Astrocyte (in vitro differentiated cells and primary cell): ENCODE data around the gene GAMT. TPM values are rescaled to one million over a fixed set of nuclear protein-coding genes. Genes with fewer than 3 reads are reported as not detected.
A peak's percentile ranks its signal among the peaks of the same experiment; 100 is the strongest.

Source experiments
- DNase-seq: peaks from one replicate; pipeline ENCODE4 v3.0.0-alpha.2; 2010; ENCODE audit warnings: low read depth
- FAIRE-seq: peaks from 2 replicates; lab custom pipeline; 2011; peaks lifted over from hg19 to GRCh38; lab: Jason Lieb, UNC
- H2AFZ ChIP-seq: 2 replicates; pipeline ENCODE4 v1.6.0; 2012; ENCODE audit warnings: low read depth, low read length, inconsistent platforms
- H3K27ac ChIP-seq: 2 replicates; pipeline ENCODE4 v1.5.1; 2011; ENCODE audit warnings: low read depth, low read length, inconsistent platforms
- H3K27me3 ChIP-seq: 2 replicates; pipeline ENCODE4 v1.6.0; 2011; ENCODE audit warnings: low read length, inconsistent platforms; ENCODE audit not compliant: insufficient read depth
- H3K36me3 ChIP-seq: 2 replicates; pipeline ENCODE4 v1.5.1; 2011; ENCODE audit warnings: low read length, inconsistent platforms; ENCODE audit not compliant: insufficient read depth
- H3K4me1 ChIP-seq: 2 replicates; pipeline ENCODE4 v1.5.1; 2011; ENCODE audit warnings: low read length, inconsistent platforms; ENCODE audit not compliant: insufficient read depth
- H3K4me2 ChIP-seq: 2 replicates; pipeline ENCODE4 v1.6.0; 2012; ENCODE audit warnings: low read length, inconsistent platforms
- H3K4me3 ChIP-seq: 2 replicates; pipeline ENCODE4 v1.5.1; 2011; ENCODE audit warnings: low read depth, mild to moderate bottlenecking, low read length, inconsistent platforms; ENCODE audit not compliant: insufficient read depth
- H3K79me2 ChIP-seq: 2 replicates; pipeline ENCODE4 v1.6.0; 2012; ENCODE audit warnings: mild to moderate bottlenecking, low read length, inconsistent platforms; ENCODE audit not compliant: insufficient read depth
- H3K9ac ChIP-seq: 2 replicates; pipeline ENCODE4 v1.6.0; 2012; ENCODE audit warnings: mild to moderate bottlenecking, low read length, inconsistent platforms
- H3K9me3 ChIP-seq: 2 replicates; pipeline ENCODE4 v1.5.1; 2012; ENCODE audit warnings: low read depth, mild to moderate bottlenecking, low read length, inconsistent platforms; ENCODE audit not compliant: insufficient read depth
- H4K20me1 ChIP-seq: 2 replicates; pipeline ENCODE4 v1.6.0; 2012; ENCODE audit warnings: low read length, inconsistent platforms; ENCODE audit not compliant: insufficient read depth
- H3K27ac Mint-ChIP-seq: one replicate; pipeline ENCODE4 v1.8.0; 2021; ENCODE audit warnings: mild to moderate bottlenecking, mixed read lengths; ENCODE audit not compliant: unreplicated experiment
- H3K27me3 Mint-ChIP-seq: one replicate; pipeline ENCODE4 v1.8.0; 2021; ENCODE audit warnings: low read depth, mixed read lengths; ENCODE audit not compliant: unreplicated experiment
- H3K36me3 Mint-ChIP-seq: one replicate; pipeline ENCODE4 v1.8.0; 2021; ENCODE audit warnings: low read depth, mixed read lengths; ENCODE audit not compliant: unreplicated experiment
- H3K4me1 Mint-ChIP-seq: one replicate; pipeline ENCODE4 v1.8.0; 2021; ENCODE audit warnings: low read depth, mixed read lengths; ENCODE audit not compliant: unreplicated experiment
- H3K4me3 Mint-ChIP-seq: one replicate; pipeline ENCODE4 v1.8.0; 2021; ENCODE audit warnings: mild to moderate bottlenecking, moderate library complexity, mixed read lengths; ENCODE audit not compliant: unreplicated experiment
- H3K9me3 Mint-ChIP-seq: one replicate; pipeline ENCODE4 v1.8.0; 2021; ENCODE audit warnings: mild to moderate bottlenecking, mixed read lengths; ENCODE audit not compliant: unreplicated experiment
- EZH2 ChIP-seq: IDR thresholded peaks from 2 replicates; pipeline ENCODE4 v1.6.1; 2012; ENCODE audit warnings: mild to moderate bottlenecking, low read length, inconsistent platforms; ENCODE audit not compliant: insufficient read depth
- total RNA-seq: library from RNA; stranded (reverse); gene quantifications from 2 replicates; pipeline ENCODE4 v1.2.1, GENCODE V29; 2021
- TF ChIP-seq, protein P1 (sequence below): IDR thresholded peaks from 2 replicates; pipeline ENCODE4 v1.5.1; 2011; ENCODE audit warnings: low read depth, mild to moderate bottlenecking, inconsistent platforms, low read length, moderate library complexity; ENCODE audit not compliant: insufficient read depth

GAMT gene
- total RNA-seq, 1 donor from 2014 or later: 35.9 TPM

DNA sequence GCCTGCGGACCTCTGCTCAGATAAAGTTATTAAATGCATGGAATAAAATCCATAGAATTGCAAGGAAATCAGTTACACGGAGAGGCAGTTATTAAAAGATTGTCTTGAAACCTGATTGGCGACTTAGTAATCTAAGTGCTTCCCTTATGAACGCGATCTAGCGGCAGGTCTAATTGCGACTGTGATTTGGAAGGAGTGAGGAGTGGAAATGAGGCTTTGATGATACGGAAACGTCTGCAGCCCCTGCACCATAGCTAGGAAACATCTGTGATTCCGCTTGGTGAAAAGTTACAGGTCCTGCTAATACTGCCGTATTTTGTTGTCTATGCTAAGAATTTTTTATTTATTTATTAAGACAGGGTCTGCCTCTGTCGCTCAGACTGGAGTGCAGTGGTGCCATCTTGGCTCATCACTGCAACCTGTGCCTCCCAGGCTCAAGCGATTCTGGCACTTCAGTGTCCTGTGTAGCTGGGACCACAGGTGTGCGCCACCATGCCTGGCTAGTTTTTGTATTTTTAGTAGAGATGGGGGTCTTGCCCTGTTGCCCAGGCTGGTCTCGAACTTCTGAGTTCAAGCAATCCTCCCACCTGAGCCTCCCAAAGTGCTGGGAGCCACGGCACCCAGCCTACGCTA lies 16.7 kb downstream of the GAMT start:
- peak overlapping the region; percentile 75 for H3K4me3 ChIP-seq
- peaks cover 35% of the 10 kb centered on the region for H4K20me1 ChIP-seq
- FAIRE-seq (no peak), DNase-seq (no peak)
- H3K79me2 ChIP-seq: peaks cover 40% of the 10 kb centered on the region
- Mint-ChIP-seq H3K27me3 (no peaks in the 10 kb centered on the region), H3K36me3 (peaks cover 3% of the 10 kb centered on the region), H3K4me3 (peak overlapping the region; percentile 84), H3K4me1 (peaks cover 3% of the 10 kb centered on the region), H3K27ac (peak overlapping the region; percentile 55), H3K9me3 (no peaks in the 10 kb centered on the region)
- H2AFZ ChIP-seq: peak overlapping the region; percentile 82
- H3K4me1 ChIP-seq: peaks cover 6% of the 10 kb centered on the region
- H3K9me3 ChIP-seq: no peaks in the 10 kb centered on the region
- no peak overlapping the region for H3K27ac ChIP-seq
- TF ChIP-seq, protein P1, sequence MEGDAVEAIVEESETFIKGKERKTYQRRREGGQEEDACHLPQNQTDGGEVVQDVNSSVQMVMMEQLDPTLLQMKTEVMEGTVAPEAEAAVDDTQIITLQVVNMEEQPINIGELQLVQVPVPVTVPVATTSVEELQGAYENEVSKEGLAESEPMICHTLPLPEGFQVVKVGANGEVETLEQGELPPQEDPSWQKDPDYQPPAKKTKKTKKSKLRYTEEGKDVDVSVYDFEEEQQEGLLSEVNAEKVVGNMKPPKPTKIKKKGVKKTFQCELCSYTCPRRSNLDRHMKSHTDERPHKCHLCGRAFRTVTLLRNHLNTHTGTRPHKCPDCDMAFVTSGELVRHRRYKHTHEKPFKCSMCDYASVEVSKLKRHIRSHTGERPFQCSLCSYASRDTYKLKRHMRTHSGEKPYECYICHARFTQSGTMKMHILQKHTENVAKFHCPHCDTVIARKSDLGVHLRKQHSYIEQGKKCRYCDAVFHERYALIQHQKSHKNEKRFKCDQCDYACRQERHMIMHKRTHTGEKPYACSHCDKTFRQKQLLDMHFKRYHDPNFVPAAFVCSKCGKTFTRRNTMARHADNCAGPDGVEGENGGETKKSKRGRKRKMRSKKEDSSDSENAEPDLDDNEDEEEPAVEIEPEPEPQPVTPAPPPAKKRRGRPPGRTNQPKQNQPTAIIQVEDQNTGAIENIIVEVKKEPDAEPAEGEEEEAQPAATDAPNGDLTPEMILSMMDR: no peak
- TF ChIP-seq EZH2: no peak
- H3K4me2 ChIP-seq: peak overlapping the region; percentile 94
- H3K9ac ChIP-seq: peak overlapping the region; percentile 90
- no peaks in the 10 kb centered on the region for H3K27me3 ChIP-seq
- peaks cover 4% of the 10 kb centered on the region for H3K36me3 ChIP-seq

DNA sequence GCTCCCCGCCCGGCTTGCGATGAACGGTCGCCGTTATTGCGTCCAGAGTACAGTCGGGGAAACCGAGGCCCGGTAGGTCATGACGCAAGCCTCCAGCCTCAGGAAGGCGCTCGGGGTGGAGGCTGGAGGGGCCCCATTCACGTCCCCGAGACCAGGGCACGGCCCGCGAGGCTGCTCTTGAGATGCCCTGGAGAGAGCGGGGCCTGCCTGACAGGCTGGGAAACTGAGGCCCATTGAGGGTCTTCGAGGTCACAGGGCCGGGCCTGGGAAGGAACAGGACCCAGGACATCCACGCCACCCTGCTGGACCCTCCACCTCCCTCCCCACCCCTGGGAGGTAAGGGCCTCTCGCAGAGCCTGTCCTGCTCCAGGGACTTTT lies 17.3 kb downstream of the GAMT start:
- no peaks in the 10 kb centered on the region for H3K27me3 Mint-ChIP-seq
- DNase-seq: no peak
- no peak overlapping the region for H3K27ac Mint-ChIP-seq

More for the DNA sequence above, 17.3 kb downstream of the GAMT start:
- H3K27me3 ChIP-seq: no peaks in the 10 kb centered on the region
- peak overlapping the region; percentile 94 for H3K4me2 ChIP-seq
- Mint-ChIP-seq H3K9me3 (no peaks in the 10 kb centered on the region), H3K4me3 (peak overlapping the region; percentile 84), H3K36me3 (peaks cover 3% of the 10 kb centered on the region), H3K4me1 (peaks cover 3% of the 10 kb centered on the region)
- FAIRE-seq: no peak
- peak overlapping the region; percentile 75 for H3K4me3 ChIP-seq
- H2AFZ ChIP-seq: peak overlapping the region; percentile 82
- peak overlapping the region; percentile 90 for H3K9ac ChIP-seq
- peaks cover 37% of the 10 kb centered on the region for H3K79me2 ChIP-seq
- peaks cover 6% of the 10 kb centered on the region for H3K4me1 ChIP-seq
- H3K9me3 ChIP-seq: no peaks in the 10 kb centered on the region
- TF ChIP-seq, protein P1: no peak
- TF ChIP-seq EZH2: no peak
- peaks cover 32% of the 10 kb centered on the region for H4K20me1 ChIP-seq
- H3K36me3 ChIP-seq: peaks cover 4% of the 10 kb centered on the region
- peak overlapping the region; percentile 76 for H3K27ac ChIP-seq
